ENCODE data around the gene TBCA. TPM values are rescaled to one million over a fixed set of nuclear protein-coding genes. Genes with fewer than 3 reads are reported as not detected.

TBCA gene
- 126 and 141 TPM in 2 replicates for total RNA-seq

GRCh38 chr5:77775790-77776553, at the start of gene TBCA:
TBCA (minus strand) TSS chr5:77776339; CDS start chr5:77776257, 82 bp downstream.

Other genes starting within 250 kb of the TBCA start
- not detected in 2 replicates for gene OTP, start 137.6 kb downstream of the TBCA start, total RNA-seq